ENCODE measurements around the gene TRPV3. TPM values are rescaled to one million over a fixed set of nuclear protein-coding genes. Genes with fewer than 3 reads are reported as not detected.
"Not testable (repeated sequence)": the region's sequence is repeated elsewhere in the genome, so short reads cannot be mapped to it uniquely, and the experiment has no call there.

Gene TRPV3
- polyA plus RNA-seq, 1 donor: 1.2 TPM

DNA sequence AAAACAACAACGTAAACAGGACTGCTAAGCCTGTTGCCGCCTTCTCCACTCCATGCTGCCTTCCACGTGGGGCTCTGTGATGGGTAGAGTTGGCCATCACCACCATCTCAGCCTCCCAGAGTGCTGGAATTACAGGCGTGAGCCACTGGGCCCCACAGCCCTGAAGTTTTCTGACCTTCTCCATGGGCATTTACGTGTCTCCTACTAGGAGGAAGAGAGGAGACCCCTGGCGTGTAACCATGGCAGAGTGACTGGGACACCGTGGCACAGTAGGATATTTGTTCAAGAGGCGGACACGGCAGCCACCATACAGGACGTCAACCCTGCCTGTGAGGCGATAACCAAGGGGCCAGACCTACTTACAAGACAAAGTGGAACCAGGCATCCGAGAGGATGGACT is 31.1 kb downstream of the TRPV3 start:
- DNase-seq (ENCODE audit: low read depth): no peak

DNA sequence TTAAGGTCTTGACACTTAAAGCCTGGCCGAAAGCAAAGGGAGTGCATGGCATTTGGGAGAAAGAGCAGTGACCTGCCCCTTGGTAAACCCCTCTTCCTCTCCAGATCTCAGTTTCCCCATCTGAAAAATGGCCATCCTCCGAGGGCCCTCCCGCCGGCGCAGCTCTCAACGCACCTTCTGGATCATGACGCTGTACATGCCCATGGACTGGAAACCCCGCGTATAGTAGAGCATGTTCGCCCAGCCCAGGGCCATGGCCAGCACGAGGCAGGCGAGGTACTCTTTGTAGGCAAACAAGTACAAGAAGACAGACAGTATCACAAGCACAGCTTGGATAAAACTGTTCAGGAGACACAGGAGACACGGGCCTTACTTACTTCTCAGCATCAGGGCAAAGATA is 33.6 kb downstream of the TRPV3 start:
- no peak for DNase-seq (ENCODE audit: low read depth)

DNA sequence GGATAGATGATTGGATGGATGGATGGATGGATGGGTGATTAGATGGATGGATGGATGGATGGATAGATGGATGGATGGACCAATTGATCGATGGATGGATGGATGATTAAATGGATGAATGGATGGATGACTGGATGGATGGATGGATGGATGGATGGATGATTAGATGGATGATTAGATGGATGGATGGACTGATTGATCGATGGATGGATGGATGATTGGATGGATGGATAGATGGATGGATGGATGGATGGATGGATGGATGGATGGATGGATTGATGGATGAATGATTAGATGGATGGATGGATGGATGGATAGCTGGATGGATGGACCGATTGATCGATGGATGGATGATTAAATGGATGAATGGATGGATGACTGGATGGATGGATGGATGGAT is 38.1 kb downstream of the TRPV3 start:
- DNase-seq (ENCODE audit: low read depth): not testable (repeated sequence)

DNA sequence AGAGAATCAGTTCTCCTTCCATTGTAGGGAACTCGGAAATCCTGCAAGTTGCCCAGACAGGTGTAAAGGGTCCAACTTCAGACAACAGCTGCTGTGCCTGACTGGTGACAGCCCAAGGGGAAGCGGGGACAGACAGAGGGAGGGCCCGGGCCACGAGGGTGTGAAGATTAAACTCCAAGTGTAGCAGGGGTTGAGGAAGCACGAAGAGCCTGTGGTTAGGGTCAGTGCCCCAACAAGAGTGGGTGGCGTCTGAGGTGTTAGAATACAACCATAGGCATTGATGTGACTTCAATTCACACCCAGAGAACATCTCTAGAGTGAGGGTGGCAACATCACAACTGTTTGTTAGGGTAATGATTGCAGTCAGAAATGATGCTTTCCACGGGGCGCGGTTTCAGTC is 42.7 kb downstream of the TRPV3 start:
- no peak for DNase-seq (ENCODE audit: low read depth)

DNA sequence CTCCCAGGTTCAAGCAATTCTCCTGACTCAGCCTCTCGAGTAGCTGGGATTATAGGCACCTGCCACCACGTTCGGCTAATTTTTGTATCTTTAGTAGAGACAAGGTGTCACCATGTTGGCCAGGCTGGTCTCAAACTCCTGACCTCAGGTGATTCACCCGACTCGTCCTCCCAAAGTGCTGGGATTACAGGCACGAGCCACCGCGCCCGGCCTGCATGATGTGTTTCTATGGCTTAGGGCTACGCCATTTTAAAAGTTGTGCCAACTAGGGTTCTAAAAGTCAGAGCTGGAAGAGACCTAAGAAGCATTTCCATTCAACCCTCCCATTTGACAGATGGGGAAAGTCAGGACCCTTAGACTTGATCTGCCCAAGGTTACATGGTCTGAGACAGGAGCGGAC is 43.4 kb downstream of the TRPV3 start:
- DNase-seq (ENCODE audit: low read depth): not testable (repeated sequence)

DNA sequence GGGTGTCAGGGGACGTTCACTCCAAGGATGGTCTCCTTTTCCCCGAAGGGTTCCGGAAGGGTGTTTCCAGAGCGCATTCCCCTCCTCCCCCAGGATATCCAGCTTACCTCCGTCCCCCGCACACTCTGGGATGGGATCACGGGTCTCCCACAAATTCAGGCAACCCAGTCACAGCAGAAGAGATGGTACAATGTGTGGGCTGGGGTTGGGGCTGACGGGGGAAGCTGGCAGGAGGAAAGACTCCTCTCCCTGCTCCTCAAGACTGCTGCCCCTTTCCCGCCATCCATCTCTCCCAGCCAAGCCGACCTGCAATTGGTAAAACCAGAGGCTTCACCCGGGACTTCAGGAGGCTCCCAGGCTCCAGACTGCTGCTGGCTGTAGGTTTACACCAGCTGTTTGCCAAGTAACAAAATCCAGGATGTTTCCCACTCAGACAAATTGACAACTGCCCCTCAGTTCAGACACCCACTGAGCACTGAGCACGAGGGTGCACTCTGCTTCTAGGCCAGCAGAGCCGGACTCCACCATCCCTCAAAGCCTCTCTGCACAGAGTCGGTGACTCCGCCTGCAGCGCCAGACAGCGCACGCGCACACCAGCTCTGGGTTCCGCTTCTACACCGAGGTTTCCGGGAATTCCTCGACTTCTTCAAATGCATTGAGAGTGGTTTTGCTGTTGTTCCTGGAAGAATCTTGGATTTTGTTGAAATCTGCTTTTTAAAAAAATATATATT is 44.1 kb downstream of the TRPV3 start:
- DNase-seq (ENCODE audit: low read depth): no peak

DNA sequence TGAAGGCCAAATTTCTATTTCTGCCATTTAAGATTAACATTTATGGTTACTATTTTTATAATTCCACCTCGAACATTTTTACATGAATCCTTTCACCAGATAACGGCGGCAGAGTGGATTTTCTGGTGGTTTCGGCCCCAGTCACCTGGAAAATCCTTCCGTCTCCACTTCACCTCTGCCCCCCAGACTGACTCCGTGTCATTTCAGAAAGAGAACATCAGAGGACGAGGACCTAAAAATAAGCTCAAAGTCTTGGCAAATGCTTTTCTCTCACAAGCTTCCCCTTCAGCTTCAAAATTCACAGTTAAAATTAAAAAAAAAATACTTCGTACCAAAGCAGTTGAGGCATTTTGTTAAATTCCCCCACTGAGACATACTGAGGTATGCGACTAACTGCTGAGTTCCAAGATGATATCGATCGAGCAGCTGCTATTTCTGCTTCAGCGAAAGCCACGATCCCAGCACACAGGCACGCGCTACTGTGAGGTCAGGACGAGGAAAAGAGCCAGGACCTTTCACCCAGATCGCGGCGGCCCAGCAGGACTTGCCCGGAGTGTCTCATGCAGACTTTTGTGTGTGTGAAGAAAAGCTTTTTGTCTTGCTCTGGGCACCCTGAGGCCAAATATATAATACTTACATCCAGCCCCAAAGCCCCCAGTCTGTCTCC is 45.0 kb downstream of the TRPV3 start:
- DNase-seq (ENCODE audit: low read depth): peak; percentile 62

DNA sequence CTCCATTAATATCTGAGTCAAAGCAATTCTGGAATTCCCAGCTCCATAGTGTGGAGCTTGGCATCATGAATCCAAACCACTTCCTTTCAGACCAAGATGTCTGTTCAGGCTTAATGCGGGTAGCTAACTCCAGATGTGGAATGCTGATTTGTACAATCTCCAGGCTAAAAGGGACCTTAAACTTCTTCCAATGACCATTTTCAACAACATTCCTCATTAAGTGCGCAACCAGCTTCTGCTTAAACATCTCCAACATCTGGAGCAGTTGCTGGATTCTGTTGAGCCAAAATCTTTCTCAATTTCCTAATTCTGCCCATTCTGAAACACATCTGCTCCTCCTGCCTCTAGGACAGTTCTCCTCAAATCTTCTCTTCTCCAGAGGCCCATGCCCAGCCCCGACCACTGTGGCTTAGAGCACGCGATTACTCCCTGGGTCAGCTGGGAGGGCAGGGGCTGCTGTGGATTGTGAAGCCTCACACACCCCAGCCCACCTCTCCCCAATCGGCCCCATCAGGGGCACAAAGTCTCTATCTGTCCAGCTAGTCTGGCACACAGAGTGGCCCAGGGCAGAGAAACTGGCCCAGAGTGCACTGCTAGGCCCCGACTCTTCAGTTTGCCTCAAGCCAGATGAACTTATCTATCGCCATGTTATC is 45.6 kb downstream of the TRPV3 start:
- no peak for DNase-seq (ENCODE audit: low read depth)

DNA sequence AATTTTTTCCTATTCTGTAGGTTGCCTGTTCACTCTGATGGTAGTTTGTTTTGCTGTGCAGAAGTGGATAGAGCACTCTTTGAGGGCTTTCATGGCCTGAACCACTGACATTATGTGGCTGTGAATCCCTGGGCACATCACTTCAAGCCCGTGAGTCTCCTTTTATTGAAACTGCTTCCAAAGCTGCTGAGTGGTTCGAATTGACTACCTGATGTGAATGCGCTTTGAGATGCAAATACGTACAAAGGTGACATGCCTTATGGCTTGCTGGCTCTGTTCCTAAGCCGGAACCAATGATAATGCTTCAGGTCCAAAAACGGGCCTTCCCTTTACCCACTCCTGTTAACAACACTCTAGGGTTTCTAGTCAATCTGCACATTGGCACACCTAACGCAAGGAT is 47.5 kb downstream of the TRPV3 start:
- DNase-seq (ENCODE audit: low read depth): no peak

DNA sequence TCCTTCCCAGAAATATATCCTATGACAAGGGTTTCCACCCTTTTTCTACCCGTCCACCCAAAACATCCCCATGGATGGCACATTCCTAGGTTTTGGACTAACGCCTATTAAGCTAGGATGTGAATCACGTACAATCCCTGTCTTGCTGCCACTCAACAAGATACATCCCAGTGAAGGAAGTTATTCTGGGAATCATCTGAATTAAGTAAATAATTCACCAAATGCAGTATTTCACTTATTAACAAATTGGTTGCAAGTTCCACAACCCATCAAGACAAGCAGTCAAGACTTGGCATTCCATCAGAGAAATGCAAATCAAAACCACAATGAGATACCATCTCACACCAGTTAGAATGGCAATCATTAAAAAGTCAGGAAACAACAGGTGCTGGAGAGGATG is 49.7 kb downstream of the TRPV3 start:
- DNase-seq (ENCODE audit: low read depth): no peak

DNA sequence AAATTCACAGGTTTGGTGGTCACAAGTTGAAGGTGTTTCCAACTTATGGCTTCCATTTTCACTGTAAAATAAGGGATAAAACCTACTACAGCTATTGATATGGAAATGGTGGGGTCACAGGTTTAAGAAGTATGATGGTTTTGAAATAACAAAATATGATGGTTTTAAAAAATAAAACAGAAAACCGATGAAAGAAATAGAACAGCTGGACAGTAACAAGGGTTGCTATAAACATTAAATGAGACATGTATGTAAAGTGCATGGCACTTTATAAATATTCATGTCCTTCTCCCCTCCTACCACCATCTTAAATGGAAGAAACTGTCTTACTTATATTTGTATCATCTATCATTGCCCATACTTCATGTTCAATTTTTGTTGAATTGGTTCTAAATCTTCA is 50.5 kb downstream of the TRPV3 start:
- DNase-seq (ENCODE audit: low read depth): no peak

DNA sequence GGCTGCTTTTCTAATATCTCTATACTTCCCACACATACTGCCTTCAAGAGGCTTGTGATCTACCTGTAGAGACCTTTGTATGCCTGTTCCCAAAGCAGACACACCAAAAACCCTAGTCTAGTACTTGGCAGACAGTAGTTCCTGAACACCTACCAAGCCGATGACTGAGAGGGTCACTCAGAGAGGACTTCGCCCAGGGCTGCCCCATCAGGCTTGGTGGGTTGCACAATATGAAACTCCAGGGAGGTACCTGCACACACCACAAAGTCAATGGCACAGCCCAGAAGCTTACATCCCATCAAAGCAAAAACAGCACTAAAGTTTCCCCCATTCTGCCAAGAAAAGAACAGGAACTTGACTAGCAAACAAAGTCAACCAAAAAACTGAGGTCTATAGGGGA is 51.6 kb downstream of the TRPV3 start:
- DNase-seq (ENCODE audit: low read depth): no peak

DNA sequence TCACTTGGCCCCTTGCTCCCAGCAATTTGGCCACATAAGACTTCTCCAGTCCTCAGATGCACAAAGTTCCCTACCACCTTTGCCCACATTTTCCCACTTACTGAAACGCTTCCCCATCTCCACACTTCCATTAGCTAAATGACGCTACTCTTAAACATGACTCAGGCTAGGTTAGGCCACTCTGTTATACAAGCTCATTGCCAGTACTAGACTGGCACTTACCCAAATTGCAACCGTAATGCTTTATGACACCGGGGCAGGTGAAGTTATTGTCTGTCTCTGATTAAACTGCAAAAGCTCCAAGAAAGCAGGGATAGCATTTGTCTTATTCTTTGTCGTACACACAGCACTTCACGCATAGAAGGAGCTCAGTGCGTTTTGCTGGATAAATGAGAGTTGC is 52.6 kb downstream of the TRPV3 start:
- DNase-seq (ENCODE audit: low read depth): no peak

DNA sequence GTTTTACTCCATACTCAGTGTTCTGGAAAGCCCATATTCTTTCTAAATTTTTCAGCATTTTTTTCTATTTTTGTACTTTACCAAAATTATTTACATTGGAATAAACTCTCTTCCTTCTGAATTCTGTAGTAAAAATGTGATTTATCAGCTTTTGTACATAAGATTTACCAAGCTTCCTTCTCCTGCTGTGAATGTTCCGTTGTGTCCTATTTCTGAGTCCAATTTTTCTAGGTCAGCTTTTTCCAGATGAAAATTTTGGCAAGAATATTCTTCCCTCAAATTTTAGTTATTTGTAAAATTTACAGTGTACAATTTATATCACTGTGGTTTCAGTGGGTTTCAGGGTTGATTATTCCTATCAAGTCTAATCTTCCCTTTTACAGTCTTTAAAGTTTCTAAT is 54.3 kb downstream of the TRPV3 start:
- DNase-seq (ENCODE audit: low read depth): no peak

DNA sequence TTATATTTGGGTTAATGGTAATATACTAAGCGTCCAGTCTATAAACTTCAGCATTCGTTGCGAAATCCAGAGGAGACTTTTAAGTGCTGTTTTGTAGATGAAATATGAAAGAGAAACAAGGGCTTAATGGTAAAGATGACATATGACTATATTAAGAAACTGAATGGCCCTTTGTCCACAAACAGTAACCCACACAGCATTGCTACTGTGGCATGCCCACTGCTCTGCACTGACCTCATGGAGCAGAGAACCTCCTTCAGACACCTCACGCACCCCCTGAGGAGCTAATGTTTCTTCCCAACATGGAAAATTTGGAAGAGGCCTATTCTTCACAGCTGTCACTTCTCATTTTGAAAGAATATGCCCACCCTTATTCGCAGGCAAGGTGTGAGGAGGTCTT is 55.1 kb downstream of the TRPV3 start:
- no peak for DNase-seq (ENCODE audit: low read depth)

DNA sequence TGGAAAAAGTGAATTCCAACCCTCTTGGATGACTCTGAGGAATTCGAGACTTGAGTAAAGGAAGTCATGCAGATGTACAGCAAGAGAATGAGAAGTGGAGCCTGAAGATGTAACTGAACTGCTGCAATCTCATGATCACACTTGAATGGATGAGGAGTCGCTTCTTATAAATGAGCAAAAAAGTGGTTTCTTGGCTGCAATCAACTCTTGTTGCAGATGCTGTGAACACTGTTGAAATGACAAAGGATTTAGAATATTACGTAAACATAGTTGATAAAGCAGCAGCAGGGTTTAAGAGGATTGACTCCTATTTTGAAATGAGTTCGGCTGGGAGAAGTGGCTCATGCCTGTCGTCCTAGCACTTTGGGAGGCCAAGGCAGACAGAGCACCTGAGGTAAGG is 56.3 kb downstream of the TRPV3 start:
- no peak for DNase-seq (ENCODE audit: low read depth)

DNA sequence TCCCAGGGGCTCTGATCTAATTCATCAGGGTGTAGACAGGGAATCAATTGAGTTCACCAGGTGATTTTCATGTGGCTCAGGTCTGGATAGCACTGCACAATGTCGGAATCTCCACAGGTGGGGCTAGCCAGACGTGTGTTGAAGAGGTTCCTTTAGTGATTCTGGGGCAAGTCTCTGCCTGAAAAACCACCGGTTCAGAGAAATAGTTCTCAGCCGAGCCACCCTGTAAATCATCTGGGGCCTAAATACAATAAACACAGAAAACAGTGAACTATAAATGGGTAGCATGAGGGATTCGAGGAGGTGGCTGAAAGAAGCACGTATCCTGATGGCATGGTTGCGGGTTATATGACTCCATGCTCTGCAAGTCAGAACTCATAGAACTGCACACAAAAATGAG is 60.5 kb downstream of the TRPV3 start:
- DNase-seq (ENCODE audit: low read depth): no peak

DNA sequence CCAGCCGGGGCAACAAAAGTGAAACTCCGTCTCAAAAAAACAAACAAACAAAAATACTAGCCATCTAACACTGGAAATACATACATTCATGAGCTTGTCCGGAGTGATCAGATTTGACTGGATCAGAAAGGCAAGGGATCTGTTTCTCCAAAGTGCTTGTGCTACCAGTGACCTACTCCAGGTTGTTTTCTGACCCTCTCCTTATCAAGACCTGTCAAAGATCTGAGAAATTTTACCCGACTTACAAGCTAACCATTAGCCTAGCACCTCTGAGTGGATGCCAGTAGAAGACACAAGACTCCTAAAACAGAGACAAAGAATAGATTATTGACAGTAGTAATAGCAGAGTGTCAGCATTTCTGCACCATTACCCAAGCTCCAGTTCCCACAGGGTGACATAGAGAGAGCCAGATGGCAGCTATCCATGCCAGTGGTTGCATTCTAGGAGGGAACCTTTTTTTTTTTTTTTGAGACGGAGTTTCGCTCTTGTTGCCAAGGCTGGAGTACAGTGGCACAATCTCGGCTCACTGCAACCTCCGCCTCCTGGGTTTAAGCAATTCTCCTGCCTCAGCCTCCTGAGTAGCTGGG is 72.0 kb downstream of the TRPV3 start:
- no peak for DNase-seq (ENCODE audit: low read depth)

DNA sequence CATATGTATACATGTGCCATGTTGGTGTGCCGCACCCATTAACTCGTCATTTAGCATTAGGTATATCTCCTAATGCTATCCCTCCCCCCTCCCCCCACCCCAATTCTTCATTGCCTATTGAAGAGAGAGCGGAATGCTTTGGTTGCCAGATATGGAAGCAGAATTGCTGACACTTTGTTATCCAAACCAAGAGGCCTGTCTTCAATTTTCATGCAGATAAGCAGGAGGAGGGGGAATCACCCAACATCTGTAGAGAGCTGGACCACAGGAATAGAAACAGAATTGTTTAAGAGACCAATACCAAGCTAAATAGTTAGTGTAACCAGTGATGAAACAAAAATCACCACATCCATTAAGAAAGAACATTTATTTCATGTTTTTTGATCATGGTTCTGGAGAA is 74.8 kb downstream of the TRPV3 start:
- DNase-seq (ENCODE audit: low read depth): no peak

DNA sequence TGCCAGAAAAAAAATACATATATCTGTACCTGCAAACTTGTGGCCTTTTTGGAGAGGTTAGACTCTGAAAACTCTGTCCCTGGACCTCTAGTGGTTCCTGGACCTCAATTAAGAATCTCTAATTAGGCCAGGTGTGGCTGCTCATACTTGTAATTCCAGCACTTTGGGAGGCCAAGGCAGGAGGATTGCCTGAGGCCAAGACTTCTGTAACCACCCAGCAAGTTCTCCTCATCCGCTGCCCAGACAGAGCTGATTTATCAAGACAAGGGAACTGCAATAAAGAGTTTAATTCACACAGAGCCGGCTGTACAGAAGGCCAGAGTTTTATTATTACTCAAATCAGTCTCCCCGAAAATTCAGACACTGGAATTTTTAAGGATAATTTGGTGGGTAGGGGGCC is 77.6 kb downstream of the TRPV3 start:
- DNase-seq (ENCODE audit: low read depth): no peak

DNA sequence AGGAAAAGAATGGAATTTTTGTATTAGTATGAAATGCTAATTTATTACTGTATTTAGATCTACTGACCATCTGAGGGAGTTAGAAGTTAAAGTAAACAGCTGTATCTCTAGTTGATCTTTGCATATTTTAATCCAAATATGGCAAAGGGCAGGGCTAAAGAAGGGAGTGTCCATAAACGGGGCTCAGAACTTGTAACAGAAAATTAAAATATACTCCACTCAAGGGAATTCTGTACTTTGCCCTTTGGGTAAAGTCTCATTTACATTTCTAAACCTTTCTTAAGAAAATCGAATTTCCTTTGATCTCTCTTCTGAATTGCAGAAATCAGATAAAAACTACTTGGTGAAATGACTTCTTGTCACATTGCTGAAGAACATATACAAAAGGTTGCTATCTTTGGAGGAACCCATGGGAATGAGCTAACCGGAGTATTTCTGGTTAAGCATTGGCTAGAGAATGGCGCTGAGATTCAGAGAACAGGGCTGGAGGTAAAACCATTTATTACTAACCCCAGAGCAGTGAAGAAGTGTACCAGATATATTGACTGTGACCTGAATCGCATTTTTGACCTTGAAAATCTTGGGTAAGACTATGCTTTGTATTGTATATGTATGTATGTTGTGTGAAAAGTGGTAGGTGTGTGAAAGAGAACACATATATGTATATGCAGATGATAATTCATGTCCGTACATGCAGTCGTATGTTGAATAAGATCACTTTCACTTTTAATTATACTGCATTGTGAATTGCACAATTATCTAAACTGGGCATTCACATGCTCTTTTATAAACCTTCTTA is 81.6 kb downstream of the TRPV3 start, which contains the start of gene ASPA:
Gene ASPA, plus strand, starts transcription at position 186 of the 799 bp plus-strand sequence. Its CDS starts 163 bp downstream, at position 349.
- no peak for DNase-seq (ENCODE audit: low read depth)

DNA sequence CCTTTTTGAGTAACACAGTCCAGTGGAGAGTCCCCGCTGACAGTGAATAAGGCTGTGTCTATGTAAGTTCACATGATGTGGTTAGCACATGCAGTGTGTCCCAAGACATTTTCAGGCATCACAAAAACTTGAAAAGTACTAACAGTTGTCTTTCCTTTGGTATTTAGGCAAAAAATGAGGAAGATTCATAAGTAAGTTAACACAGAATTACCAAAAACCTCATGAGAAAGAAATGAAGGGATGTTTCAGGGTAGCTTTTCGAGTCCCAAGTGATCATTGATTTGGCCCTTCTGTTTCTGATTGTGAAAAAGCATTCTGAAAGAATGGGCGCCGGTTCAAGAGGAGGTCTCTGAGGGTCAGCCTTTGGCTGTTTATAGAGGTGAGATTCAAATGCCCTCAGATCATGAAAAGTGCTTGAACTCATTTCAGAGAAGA is 82.3 kb downstream of the TRPV3 start:
- DNase-seq (ENCODE audit: low read depth): no peak

All from forelimb muscle (tissue), 1 donor.